Nephron (organoid): ENCODE results near the gene LSAMP.
A peak's percentile ranks its signal among the peaks of the same experiment; 100 is the strongest.

ENCODE experiments used
- H3K27ac Mint-ChIP-seq, 3 experiments: 2 replicates each; pipeline ENCODE4 v1.8.0; 2020; ENCODE audit warnings: mixed read lengths in 3 of 3, mild to moderate bottlenecking in 2 of 3, moderate library complexity in 1 of 3
- H3K27me3 Mint-ChIP-seq: 2 replicates; pipeline ENCODE4 v1.8.0; 2021; ENCODE audit warnings: low read depth, mild to moderate bottlenecking, moderate library complexity, mixed read lengths
- H3K36me3 Mint-ChIP-seq: 2 replicates; pipeline ENCODE4 v1.8.0; 2020; ENCODE audit warnings: low read depth, mixed read lengths
- H3K4me1 Mint-ChIP-seq: 2 replicates; pipeline ENCODE4 v1.8.0; 2020; ENCODE audit warnings: mixed read lengths
- H3K4me3 Mint-ChIP-seq, 3 experiments: 2 replicates each; pipeline ENCODE4 v1.8.0; 2020; ENCODE audit warnings: mild to moderate bottlenecking in 3 of 3, mixed read lengths in 3 of 3, moderate library complexity in 2 of 3
- H3K9me3 Mint-ChIP-seq: 2 replicates; pipeline ENCODE4 v1.8.0; 2020; ENCODE audit warnings: mixed read lengths
- TF ChIP-seq, protein P1 (sequence below), 3 experiments: fragments of 200-600 bp; sonication (generic); IDR thresholded peaks; one replicate each; pipeline ENCODE4 v1.5.0; 2021; ENCODE audit warnings: antibody characterized with exemption in 3 of 3; ENCODE audit not compliant: unreplicated experiment in 3 of 3

Gene LSAMP

DNA sequence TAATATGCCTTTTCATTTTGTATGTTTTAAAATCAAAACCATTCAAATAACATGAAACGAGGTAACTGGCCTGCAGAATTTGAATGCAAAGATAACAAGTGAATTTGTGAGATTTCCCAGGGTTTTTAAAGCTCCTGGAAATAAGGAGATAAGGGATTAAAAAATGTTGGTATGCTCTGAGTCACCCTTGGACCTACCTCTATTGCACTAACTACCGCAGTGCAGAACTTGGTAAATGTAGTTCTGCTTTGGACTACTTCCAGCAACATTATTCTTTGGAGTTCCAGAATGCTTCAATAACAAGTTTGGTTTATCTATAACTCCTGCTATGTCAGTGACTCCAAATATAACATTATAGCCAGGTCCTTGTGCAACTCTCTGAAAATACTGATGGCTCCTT, 620.2 kb downstream of the LSAMP start:
- H3K27me3 Mint-ChIP-seq = no peaks in the 10 kb centered on the region
- no peak overlapping the region for H3K4me3 Mint-ChIP-seq
- no peaks in the 10 kb centered on the region for H3K36me3 Mint-ChIP-seq
- no peaks in the 10 kb centered on the region for H3K9me3 Mint-ChIP-seq
- no peaks in the 10 kb centered on the region for H3K4me1 Mint-ChIP-seq
- TF ChIP-seq, protein P1, sequence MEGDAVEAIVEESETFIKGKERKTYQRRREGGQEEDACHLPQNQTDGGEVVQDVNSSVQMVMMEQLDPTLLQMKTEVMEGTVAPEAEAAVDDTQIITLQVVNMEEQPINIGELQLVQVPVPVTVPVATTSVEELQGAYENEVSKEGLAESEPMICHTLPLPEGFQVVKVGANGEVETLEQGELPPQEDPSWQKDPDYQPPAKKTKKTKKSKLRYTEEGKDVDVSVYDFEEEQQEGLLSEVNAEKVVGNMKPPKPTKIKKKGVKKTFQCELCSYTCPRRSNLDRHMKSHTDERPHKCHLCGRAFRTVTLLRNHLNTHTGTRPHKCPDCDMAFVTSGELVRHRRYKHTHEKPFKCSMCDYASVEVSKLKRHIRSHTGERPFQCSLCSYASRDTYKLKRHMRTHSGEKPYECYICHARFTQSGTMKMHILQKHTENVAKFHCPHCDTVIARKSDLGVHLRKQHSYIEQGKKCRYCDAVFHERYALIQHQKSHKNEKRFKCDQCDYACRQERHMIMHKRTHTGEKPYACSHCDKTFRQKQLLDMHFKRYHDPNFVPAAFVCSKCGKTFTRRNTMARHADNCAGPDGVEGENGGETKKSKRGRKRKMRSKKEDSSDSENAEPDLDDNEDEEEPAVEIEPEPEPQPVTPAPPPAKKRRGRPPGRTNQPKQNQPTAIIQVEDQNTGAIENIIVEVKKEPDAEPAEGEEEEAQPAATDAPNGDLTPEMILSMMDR (IDR thresholded peaks at IDR 0.05; ENCODE audit: unreplicated experiment in 3 of 3) = no peak
- no peak overlapping the region for H3K27ac Mint-ChIP-seq

DNA sequence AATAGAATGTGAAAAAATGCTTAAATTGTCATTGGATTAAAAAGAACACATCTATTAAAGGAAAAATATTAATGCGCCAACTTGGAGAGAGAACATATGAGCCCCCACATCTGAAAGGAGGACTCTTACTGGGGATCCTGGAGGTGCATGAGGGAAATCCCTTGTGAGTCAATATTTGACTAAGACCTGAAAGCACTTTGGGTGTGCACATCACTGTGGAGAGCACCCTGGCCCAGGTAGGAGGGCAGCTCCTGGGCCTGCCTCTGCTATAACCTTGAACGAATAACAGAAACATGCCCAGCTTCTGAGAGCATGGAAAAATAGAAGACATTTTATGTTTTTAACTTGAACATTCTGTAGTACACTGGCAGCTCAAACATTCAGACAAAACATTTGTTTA, 622.2 kb downstream of the LSAMP start:
- Mint-ChIP-seq H3K4me1 (no peaks in the 10 kb centered on the region), H3K4me3 (no peak overlapping the region), H3K27ac (no peak overlapping the region), H3K36me3 (no peaks in the 10 kb centered on the region), H3K27me3 (no peaks in the 10 kb centered on the region), H3K9me3 (no peaks in the 10 kb centered on the region)
- TF ChIP-seq, protein P1 (IDR thresholded peaks at IDR 0.05; ENCODE audit: unreplicated experiment in 3 of 3) = no peak

DNA sequence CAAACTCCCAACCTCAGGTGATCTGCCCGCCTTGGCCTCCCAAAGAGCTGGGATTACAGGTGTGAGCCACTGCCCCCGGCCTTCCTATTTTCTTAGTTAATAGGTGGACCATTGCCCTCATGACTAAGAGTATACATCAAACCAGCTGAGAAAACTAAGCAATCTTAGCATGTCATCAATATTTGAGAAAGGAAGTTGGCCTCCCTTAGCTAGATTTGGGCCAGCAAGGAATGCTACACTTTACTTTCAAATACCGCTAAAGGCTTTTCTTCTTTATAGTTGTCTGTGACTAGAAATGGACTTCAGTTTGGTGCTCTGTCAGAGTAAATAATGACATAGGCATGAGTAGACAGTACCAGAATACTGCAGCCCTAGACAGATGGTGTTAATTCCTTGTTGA, 622.7 kb downstream of the LSAMP start:
- Mint-ChIP-seq H3K36me3 (no peaks in the 10 kb centered on the region), H3K27ac (no peak overlapping the region), H3K4me3 (no peak overlapping the region), H3K9me3 (no peaks in the 10 kb centered on the region), H3K27me3 (no peaks in the 10 kb centered on the region), H3K4me1 (no peaks in the 10 kb centered on the region)
- TF ChIP-seq, protein P1 (IDR thresholded peaks at IDR 0.05; ENCODE audit: unreplicated experiment in 3 of 3) = no peak

DNA sequence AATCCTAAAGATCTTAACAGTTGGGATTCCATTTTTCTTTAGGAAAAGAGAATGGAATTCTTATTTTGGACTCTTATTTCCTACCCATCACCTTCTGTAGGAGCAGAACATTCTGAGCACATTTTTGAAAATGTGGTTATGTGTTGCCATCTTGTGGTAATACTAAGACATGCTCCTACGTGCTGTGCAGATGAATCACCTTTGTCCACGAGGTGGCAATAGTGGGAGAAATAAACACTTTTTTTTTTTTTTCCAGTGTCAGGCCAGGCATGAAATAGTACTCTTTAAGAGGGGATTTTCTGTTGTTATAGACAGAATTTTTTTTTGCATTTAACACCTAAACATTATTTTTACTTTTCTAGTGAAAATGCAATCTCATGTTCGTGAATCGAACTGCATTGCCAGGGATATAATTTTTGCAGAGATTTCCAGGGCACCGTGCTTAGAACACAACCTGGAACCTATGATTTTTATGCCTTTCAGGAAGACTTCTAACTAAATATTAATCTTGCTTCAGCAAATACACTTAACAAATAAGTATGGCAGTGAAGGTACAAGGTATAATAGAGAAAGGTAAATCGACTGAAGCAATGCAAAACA, 625.4 kb downstream of the LSAMP start:
- no peaks in the 10 kb centered on the region for H3K36me3 Mint-ChIP-seq
- no peaks in the 10 kb centered on the region for H3K9me3 Mint-ChIP-seq
- no peak overlapping the region for H3K27ac Mint-ChIP-seq
- TF ChIP-seq, protein P1 (IDR thresholded peaks at IDR 0.05; ENCODE audit: unreplicated experiment in 3 of 3) = peak; percentile 95 to 100 (median 98)
- H3K4me3 Mint-ChIP-seq = no peak overlapping the region
- no peaks in the 10 kb centered on the region for H3K27me3 Mint-ChIP-seq
- no peaks in the 10 kb centered on the region for H3K4me1 Mint-ChIP-seq

DNA sequence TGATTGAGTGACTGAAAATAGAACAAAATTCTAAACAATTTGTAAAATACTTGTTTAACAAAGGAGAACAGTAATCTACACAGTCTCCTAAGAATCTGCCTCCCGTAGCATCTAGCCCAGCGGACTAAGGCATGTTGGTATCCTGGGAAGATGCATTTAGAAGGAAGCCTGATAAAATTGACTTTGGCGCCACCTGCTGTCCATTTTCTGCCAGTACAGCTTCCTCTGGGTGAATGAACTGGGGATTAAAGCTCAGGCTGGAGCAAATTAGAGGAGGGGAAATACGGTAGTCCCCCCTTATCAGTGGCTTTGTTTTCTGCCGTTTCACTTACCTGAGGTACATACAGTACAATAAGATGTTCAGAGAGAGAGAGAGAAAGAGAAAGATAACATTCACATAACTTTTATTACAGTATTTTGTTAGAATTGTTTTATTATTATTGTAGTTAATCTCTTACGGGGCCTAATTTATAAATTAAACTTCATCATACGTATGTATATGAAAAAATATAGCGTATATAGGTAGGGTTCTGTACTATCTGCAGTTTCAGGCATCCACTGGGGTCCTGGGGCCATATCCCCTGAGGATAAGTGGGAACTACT, 630.4 kb downstream of the LSAMP start:
- Mint-ChIP-seq H3K4me3 (no peak overlapping the region), H3K27ac (no peak overlapping the region), H3K36me3 (no peaks in the 10 kb centered on the region), H3K27me3 (peaks cover 7% of the 10 kb centered on the region), H3K9me3 (no peaks in the 10 kb centered on the region), H3K4me1 (no peaks in the 10 kb centered on the region)
- TF ChIP-seq, protein P1 (IDR thresholded peaks at IDR 0.05; ENCODE audit: unreplicated experiment in 3 of 3) = peak; percentile 93 to 95 (median 94)

DNA sequence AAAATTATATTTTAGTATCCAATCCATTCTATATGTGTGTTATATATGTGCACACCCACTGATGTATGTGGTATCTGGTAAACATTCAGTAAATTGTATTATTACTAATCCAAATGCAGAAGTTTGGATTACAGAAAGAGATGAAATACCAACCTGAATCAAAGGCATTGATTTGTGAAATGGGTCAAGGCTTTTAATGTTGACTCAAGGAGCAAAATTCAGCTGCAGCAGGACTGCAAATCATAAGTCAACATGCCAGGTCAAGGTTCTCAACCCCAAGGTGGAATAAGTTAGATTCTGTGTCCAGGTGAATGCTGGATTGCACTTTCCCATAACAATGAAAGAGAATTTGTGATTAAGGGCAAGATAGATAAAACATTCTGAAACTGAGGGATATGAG, 631.3 kb downstream of the LSAMP start:
- Mint-ChIP-seq H3K27me3 (peaks cover 7% of the 10 kb centered on the region), H3K4me1 (no peaks in the 10 kb centered on the region), H3K4me3 (no peak overlapping the region), H3K27ac (no peak overlapping the region), H3K36me3 (no peaks in the 10 kb centered on the region), H3K9me3 (no peaks in the 10 kb centered on the region)
- TF ChIP-seq, protein P1 (IDR thresholded peaks at IDR 0.05; ENCODE audit: unreplicated experiment in 3 of 3) = no peak
